ENCODE measurements around the gene CD28. TPM values are rescaled to one million over a fixed set of nuclear protein-coding genes. Genes with fewer than 3 reads are reported as not detected.
"Not testable (repeated sequence)": the region's sequence is repeated elsewhere in the genome, so short reads cannot be mapped to it uniquely, and the experiment has no call there.

Gene CD28
- total RNA-seq, 6 donors from 2014 or later, result under 0.01 to 3.3 (median 1.4) TPM

GRCh38 chr2:203781151-203781550 is 74.7 kb downstream of the CD28 start:
- 73 to 87% methylated on average over 2 of the region's 2 CpGs for WGBS, 2 donors
- DNase-seq, result no peak
- Histone ChIP-seq H3K4me1 (peaks cover 22 to 27% (median 23%) of the 10 kb centered on the region in 4 donors), H3K27me3 (no peaks in the 10 kb centered on the region), H3K9me3 (no peaks in the 10 kb centered on the region), H3K27ac (no peak overlapping the region), H3K4me3 (no peak overlapping the region), H3K36me3 (no peaks in the 10 kb centered on the region)
- ATAC-seq (ENCODE audit: low FRiP score in 2 of 2), result no peak
- TF ChIP-seq CTCF (IDR thresholded peaks at IDR 0.05), result no peak
- no peak for TF ChIP-seq EP300 (IDR thresholded peaks at IDR 0.05)
- no peak for TF ChIP-seq POLR2A (IDR thresholded peaks at IDR 0.05)
- TF ChIP-seq POLR2AphosphoS5 (IDR thresholded peaks at IDR 0.05), result no peak

GRCh38 chr2:203782262-203782976 is 76.0 kb downstream of the CD28 start:
- ATAC-seq (ENCODE audit: low FRiP score in 2 of 2) (peak; percentile 87 to 90), DNase-seq (peak in 1 of 2 donors; percentile 46)
- no peak for TF ChIP-seq POLR2AphosphoS5 (IDR thresholded peaks at IDR 0.05)
- TF ChIP-seq EP300 (IDR thresholded peaks at IDR 0.05), result peak in 1 of 4 donors; percentile 28
- peak; percentile 53 to 70 (median 64) for TF ChIP-seq CTCF (IDR thresholded peaks at IDR 0.05)
- H3K4me1 ChIP-seq, result peaks cover 31 to 40% (median 34%) of the 10 kb centered on the region in 4 donors
- no peaks in the 10 kb centered on the region for H3K9me3 ChIP-seq
- WGBS, 2 donors, result 47 to 48% methylated on average over 5 of the region's 5 CpGs
- H3K27me3 ChIP-seq, result no peaks in the 10 kb centered on the region
- H3K27ac ChIP-seq, result peak overlapping the region in 2 of 4 donors; percentile 30 to 42
- no peak overlapping the region for H3K4me3 ChIP-seq
- H3K36me3 ChIP-seq, result no peaks in the 10 kb centered on the region

GRCh38 chr2:203783496-203784203 is 77.2 kb downstream of the CD28 start:
- WGBS, 2 donors, result 63 to 76% methylated on average over 4 of the region's 4 CpGs
- no peaks in the 10 kb centered on the region for H3K9me3 ChIP-seq
- peak overlapping the region; percentile 12 to 60 (median 36) for H3K27ac ChIP-seq
- peaks cover 39 to 50% (median 44%) of the 10 kb centered on the region in 4 donors for H3K4me1 ChIP-seq
- ATAC-seq (ENCODE audit: low FRiP score in 2 of 2) (peak; percentile 2 to 68), DNase-seq (no peak)
- TF ChIP-seq EP300 (IDR thresholded peaks at IDR 0.05) (no peak), CTCF (IDR thresholded peaks at IDR 0.05) (no peak), POLR2AphosphoS5 (IDR thresholded peaks at IDR 0.05) (no peak), POLR2A (IDR thresholded peaks at IDR 0.05) (no peak)
- H3K27me3 ChIP-seq, result no peaks in the 10 kb centered on the region
- H3K4me3 ChIP-seq, result no peak overlapping the region
- H3K36me3 ChIP-seq, result no peaks in the 10 kb centered on the region

- H3K27ac ChIP-seq; ATAC-seq (ENCODE audit: low FRiP score in 2 of 2); H3K4me3 ChIP-seq; H3K27me3 ChIP-seq; H3K36me3 ChIP-seq; H3K9me3 ChIP-seq; DNase-seq: not testable (repeated sequence)
- 80 to 81% methylated on average over 10 of the region's 10 CpGs for WGBS, 2 donors
- H3K4me1 ChIP-seq, result peaks cover 39 to 50% (median 45%) of the 10 kb centered on the region in 4 donors
Observed at GRCh38 chr2:203784710-203785270, 78.4 kb downstream of the CD28 start.

- ATAC-seq (ENCODE audit: low FRiP score in 2 of 2); H3K36me3 ChIP-seq; H3K27me3 ChIP-seq; H3K9me3 ChIP-seq; H3K4me3 ChIP-seq: not testable (repeated sequence)
- Histone ChIP-seq H3K27ac (peak overlapping the region in 3 of 4 donors; percentile 30 to 75 (median 67)), H3K4me1 (peaks cover 39 to 50% (median 45%) of the 10 kb centered on the region in 4 donors)
- DNase-seq, result peak in 1 of 2 donors; percentile 85
- WGBS, 2 donors, result 96 to 99% methylated on average over 24 to 30 of the region's 43 CpGs
Observed at GRCh38 chr2:203785391-203786110, 79.1 kb downstream of the CD28 start.
